HG03025 (cell line): ENCODE data around the gene NXF2B.
"Not testable (repeated sequence)": the region's sequence is repeated elsewhere in the genome, so short reads cannot be mapped to it uniquely, and the experiment has no call there.

Source experiments
- ATAC-seq: cut with Tn5 transposase; IDR thresholded peaks from one replicate; pipeline ENCODE4 v1.9.1; 2021; ENCODE audit warnings: mild to moderate bottlenecking, moderate library complexity; ENCODE audit not compliant: unreplicated experiment, low FRiP score

The NXF2B gene, protein sequence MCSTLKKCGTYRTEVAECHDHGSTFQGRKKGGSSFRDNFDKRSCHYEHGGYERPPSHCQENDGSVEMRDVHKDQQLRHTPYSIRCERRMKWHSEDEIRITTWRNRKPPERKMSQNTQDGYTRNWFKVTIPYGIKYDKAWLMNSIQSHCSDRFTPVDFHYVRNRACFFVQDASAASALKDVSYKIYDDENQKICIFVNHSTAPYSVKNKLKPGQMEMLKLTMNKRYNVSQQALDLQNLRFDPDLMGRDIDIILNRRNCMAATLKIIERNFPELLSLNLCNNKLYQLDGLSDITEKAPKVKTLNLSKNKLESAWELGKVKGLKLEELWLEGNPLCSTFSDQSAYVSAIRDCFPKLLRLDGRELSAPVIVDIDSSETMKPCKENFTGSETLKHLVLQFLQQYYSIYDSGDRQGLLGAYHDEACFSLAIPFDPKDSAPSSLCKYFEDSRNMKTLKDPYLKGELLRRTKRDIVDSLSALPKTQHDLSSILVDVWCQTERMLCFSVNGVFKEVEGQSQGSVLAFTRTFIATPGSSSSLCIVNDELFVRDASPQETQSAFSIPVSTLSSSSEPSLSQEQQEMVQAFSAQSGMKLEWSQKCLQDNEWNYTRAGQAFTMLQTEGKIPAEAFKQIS

DNA sequence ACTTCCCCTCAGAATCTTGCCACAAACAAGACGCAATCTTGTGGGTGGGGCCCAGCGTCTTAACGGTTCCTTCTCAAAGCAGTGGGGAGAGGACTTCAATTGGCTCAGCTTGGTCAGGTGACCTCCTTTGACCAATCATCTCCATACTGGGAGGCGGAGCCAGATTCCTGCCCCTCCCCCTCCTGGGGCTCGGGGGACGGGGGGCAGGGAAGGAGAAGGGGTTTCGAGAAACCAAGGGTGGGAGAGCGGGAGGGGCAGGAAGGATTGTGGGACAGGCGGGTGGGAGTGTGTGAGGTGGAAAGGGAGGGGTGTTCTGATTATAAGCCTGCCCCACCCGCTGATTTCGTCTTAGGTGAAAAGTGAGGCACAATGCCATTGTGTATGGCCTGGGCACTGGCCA lies at the start of gene NXF2B:
NXF2B (minus strand) TSS at position 101 of the 400 bp plus-strand sequence. CDS start 59,972 bp downstream, outside the sequence.
- ATAC-seq: not testable (repeated sequence)

DNA sequence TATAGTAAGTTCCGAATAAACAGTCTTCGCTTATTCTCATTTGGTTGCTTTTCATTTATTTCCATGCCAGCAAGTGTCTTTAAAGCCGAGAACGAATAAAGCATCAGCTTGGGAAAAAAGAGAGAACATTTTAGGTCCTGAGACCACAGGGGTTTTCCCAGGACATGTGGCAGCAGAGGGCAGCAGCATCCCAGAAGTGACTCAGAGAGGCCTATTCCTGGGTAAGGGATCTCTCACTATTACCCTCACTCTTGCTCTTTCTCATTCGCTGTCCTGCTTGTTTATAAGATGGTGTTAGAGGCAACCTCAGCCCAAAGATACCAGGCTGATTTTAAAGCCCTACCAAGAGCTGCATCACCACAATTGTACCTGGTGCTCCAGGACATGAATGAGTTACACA lies 39.0 kb upstream of the NXF2B start:
- not testable (repeated sequence) for ATAC-seq

DNA sequence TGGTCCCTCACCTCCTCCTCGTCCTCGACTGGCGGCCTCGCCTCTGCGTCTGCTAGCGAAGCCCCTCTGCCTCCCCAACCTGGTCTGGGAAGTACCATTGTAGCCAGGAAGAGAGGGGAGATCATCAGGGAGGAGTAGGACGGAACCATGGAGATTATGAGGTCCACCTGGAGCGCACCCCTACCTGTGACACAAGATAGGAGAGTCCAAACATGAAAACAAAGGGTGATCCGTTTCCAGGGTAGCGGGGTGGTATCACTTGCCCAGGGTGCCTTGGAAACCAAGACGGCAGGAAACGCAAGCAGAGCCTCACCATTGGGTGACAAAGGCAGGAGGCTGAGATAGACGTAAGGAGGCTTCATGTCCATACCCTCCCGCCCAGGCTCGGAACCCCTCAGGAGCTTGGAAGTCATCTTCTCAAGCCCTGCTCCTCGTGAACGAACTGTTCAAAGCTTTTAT lies 32.0 kb upstream of the NXF2B start, which contains the start of gene TCP11X2:
TCP11X2 (minus strand) TSS at position 51 of the 459 bp plus-strand sequence.
- ATAC-seq: not testable (repeated sequence)

DNA sequence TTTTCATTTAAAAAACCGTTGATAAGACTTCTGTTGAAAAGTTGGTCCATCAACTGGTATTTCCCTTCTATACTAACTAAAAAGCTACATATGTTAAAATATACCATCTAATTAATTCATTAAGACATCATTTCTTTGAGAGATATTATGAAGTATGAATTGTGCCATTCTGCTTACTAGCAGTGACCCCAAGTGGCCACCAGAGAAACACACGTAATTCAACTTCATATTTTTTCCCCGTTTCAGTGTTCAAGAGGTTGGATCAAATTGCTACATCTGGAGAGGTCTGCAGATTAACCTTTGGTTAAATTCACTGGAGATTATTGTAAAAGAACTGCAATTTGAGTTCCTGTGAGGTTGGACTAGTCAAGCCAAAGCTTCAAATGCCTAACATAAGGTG lies 30.4 kb upstream of the NXF2B start:
- not testable (repeated sequence) for ATAC-seq

DNA sequence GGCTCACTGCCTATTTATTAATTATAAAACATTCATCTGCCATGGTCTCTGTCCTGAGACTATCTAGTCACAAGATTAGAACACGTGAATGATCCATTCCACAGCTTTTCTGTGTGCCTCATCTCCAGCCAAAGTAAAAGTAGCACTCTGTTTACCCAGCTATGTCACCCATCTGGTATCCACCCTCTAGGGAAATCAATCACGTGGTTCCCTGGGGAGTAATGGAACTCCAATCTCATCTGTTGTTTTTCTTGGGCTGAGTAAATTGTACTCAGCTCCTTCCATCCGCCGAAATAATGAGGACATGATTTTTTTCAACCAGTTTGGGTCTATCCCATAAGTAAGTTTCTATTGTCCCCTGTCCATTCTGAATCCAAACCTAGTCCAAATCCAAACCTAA lies 18.8 kb upstream of the NXF2B start:
- not testable (repeated sequence) for ATAC-seq

DNA sequence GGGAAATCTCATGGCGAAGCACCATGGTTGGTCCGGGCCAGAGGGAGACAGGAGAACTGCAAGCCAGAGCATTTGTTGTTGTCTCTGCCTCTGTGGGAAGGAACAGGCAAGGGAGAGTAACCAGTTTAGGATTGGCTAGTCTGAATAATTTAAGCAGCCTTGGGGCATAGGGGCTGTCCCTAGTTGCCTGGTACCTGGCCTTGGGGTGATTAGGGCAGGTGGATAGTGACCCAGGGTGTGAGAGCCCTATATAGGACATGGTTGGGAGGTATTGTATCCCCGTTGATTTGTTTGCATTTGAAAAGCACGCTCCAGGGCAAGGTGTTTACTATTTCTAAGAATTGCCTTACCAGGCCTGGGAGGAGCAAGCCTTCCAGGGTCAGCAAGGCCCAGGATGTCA lies 25.3 kb downstream of the NXF2B start:
- ATAC-seq: not testable (repeated sequence)

DNA sequence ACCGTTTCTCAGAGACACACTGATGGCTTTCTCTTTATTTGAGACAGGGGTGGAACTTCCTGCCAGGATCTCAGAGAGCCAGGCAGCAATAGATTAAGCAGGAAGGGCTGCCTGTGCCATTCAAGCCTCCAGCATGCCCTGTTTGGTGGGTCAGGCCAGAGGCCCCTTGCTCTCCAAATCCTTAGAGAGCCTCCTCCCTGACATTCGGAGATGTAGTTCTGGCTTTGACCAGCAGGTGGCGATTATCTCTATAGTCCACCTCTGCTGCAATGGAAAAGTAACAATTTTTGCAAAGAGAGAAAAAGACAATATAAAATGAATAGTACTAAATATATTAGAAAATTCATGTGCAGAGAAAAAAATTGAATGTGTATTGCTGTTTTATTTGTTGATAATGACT lies 93.9 kb downstream of the NXF2B start:
- no peak for ATAC-seq

DNA sequence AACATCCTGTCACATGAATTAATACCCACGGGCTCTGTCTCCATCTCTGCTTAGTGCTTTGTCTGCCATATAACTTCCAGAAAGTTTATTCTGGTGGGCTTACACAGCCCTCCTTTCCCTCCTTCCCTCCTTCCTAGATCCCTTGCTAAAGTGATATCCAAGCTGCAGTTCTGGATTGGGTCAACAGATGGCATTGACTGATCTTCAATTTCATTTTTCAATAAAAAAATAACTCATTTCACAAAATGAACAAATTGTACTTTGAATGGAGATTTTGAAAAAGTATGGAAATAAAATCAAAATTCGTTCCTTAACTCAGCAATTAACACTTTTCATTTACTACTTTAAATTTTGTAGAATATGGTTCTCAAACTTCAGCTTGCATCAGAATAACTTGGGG lies 97.9 kb downstream of the NXF2B start:
- ATAC-seq: no peak

DNA sequence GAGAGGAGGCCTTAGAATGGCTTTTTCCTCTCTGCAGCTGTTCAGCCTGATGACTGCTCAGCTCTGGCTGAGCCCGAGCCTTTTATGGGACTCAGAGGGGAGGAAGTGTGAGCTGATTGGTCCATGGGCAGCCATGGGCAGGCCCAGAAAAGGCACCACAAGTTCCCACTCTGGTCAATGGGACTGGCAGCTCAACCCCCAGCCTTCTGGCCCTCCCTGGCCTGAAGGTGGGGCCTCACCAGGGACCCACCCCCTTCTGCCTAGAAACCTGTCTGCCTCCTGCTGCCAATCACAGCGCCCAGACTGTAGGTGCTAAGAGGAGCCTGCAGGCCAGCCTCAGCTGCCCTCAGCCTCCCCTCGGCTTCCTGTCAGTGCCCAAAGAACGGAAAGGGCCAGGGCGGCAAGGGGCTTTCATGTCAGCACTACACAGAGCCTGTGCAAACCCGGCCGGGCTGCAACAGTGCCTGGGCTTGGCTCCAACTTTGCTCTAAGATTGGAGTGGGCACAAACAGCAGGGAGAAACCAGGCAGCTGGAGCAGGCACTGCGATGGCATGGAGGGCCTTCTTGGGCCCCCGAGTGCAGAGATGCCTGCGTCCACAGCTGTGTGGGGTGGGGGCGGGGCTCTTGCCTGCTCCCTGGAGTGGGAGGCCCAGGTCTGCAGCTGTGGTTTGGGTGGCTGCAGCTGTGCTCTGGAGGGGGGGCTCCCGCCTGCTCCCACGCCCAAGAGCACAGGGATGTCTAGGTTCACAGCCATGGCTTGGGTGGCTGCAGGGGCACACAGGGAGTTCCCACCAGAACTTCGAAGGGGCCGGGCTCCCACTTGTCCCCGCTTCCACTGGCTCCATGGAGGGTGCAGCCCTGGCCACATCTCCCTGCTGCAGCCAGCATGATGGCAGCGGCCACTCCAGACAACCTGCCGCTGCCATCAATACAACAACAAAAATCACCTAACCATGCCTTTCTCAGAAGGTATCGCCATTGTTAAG lies 100.2 kb downstream of the NXF2B start:
- ATAC-seq: no peak

DNA sequence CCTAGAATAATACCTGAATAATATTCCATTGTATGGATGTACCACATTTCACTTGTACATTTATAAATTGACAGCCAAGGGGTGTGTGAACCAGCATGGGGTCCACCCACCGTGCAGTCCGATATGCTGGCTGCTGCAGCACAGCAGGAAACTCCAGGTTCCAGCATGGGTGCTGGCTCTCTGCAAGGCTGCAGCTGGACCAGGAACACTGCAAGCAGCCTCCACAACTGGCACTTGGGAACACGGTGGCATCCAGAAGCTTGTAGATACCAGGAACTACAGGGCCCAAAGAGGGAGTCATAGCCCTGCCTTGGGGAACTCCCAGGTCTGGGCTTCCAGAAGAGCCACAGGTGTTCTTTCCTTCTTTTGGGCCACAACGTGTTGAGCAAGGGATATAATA lies 101.6 kb downstream of the NXF2B start:
- no peak for ATAC-seq
